Nephron (organoid): ENCODE measurements around the gene ITPR1.

Experiments used
- H3K27ac Mint-ChIP-seq, 3 experiments: 2 replicates each; pipeline ENCODE4 v1.8.0; 2020; ENCODE audit warnings: mixed read lengths in 3 of 3, mild to moderate bottlenecking in 2 of 3, moderate library complexity in 1 of 3
- H3K27me3 Mint-ChIP-seq: 2 replicates; pipeline ENCODE4 v1.8.0; 2021; ENCODE audit warnings: low read depth, mild to moderate bottlenecking, moderate library complexity, mixed read lengths
- H3K36me3 Mint-ChIP-seq: 2 replicates; pipeline ENCODE4 v1.8.0; 2020; ENCODE audit warnings: low read depth, mixed read lengths
- H3K4me1 Mint-ChIP-seq: 2 replicates; pipeline ENCODE4 v1.8.0; 2020; ENCODE audit warnings: mixed read lengths
- H3K4me3 Mint-ChIP-seq, 3 experiments: 2 replicates each; pipeline ENCODE4 v1.8.0; 2020; ENCODE audit warnings: mild to moderate bottlenecking in 3 of 3, mixed read lengths in 3 of 3, moderate library complexity in 2 of 3
- H3K9me3 Mint-ChIP-seq: 2 replicates; pipeline ENCODE4 v1.8.0; 2020; ENCODE audit warnings: mixed read lengths
- CTCF ChIP-seq, 3 experiments: fragments of 200-600 bp; sonication (generic); IDR thresholded peaks; one replicate each; pipeline ENCODE4 v1.5.0; 2021; ENCODE audit warnings: antibody characterized with exemption in 3 of 3; ENCODE audit not compliant: unreplicated experiment in 3 of 3

ITPR1 gene

GRCh38 chr3:4522947-4523346 is 29.8 kb downstream of the ITPR1 start:
- H3K4me1 Mint-ChIP-seq: peaks cover 41% of the 10 kb centered on the region
- H3K36me3 Mint-ChIP-seq: peaks cover 40% of the 10 kb centered on the region
- peaks cover 3% of the 10 kb centered on the region for H3K27me3 Mint-ChIP-seq
- TF ChIP-seq CTCF (IDR thresholded peaks at IDR 0.05; ENCODE audit: unreplicated experiment in 3 of 3): no peak
- H3K4me3 Mint-ChIP-seq: no peak overlapping the region
- peak overlapping the region in 1 of 3 experiments; percentile 18 for H3K27ac Mint-ChIP-seq
- no peaks in the 10 kb centered on the region for H3K9me3 Mint-ChIP-seq

- Mint-ChIP-seq H3K4me3 (no peak overlapping the region), H3K27ac (peak overlapping the region in 2 of 3 experiments; percentile 18 to 45), H3K4me1 (peaks cover 37% of the 10 kb centered on the region), H3K9me3 (no peaks in the 10 kb centered on the region), H3K27me3 (peaks cover 3% of the 10 kb centered on the region), H3K36me3 (peaks cover 40% of the 10 kb centered on the region)
- no peak for TF ChIP-seq CTCF (IDR thresholded peaks at IDR 0.05; ENCODE audit: unreplicated experiment in 3 of 3)
These were observed 30.9 kb downstream of the ITPR1 start for GRCh38 chr3:4523710-4524698.

GRCh38 chr3:4525560-4526223 is 32.5 kb downstream of the ITPR1 start:
- peaks cover 27% of the 10 kb centered on the region for H3K36me3 Mint-ChIP-seq
- peak overlapping the region in 1 of 3 experiments; percentile 16 for H3K27ac Mint-ChIP-seq
- no peaks in the 10 kb centered on the region for H3K9me3 Mint-ChIP-seq
- no peak for TF ChIP-seq CTCF (IDR thresholded peaks at IDR 0.05; ENCODE audit: unreplicated experiment in 3 of 3)
- H3K4me1 Mint-ChIP-seq: peaks cover 35% of the 10 kb centered on the region
- peaks cover 3% of the 10 kb centered on the region for H3K27me3 Mint-ChIP-seq
- no peak overlapping the region for H3K4me3 Mint-ChIP-seq

GRCh38 chr3:4528320-4528719 is 35.2 kb downstream of the ITPR1 start:
- Mint-ChIP-seq H3K36me3 (peaks cover 18% of the 10 kb centered on the region), H3K4me3 (no peak overlapping the region), H3K9me3 (no peaks in the 10 kb centered on the region), H3K27me3 (peaks cover 3% of the 10 kb centered on the region), H3K4me1 (peaks cover 43% of the 10 kb centered on the region), H3K27ac (no peak overlapping the region)
- no peak for TF ChIP-seq CTCF (IDR thresholded peaks at IDR 0.05; ENCODE audit: unreplicated experiment in 3 of 3)

- Mint-ChIP-seq H3K27me3 (peaks cover 3% of the 10 kb centered on the region), H3K27ac (no peak overlapping the region), H3K4me3 (no peak overlapping the region)
These were observed 35.9 kb downstream of the ITPR1 start for GRCh38 chr3:4528819-4529600.

More at GRCh38 chr3:4528819-4529600, 35.9 kb downstream of the ITPR1 start:
- Mint-ChIP-seq H3K36me3 (peaks cover 13% of the 10 kb centered on the region), H3K4me1 (peaks cover 43% of the 10 kb centered on the region), H3K9me3 (no peaks in the 10 kb centered on the region)
- no peak for TF ChIP-seq CTCF (IDR thresholded peaks at IDR 0.05; ENCODE audit: unreplicated experiment in 3 of 3)
